SHP77 (cell line): ENCODE data around the gene SFMBT2.
A peak's percentile ranks its signal among the peaks of the same experiment; 100 is the strongest.

ENCODE experiments used
- DNase-seq, 2 experiments: peaks; one replicate each; lab custom pipeline; 2025; lab: John Stamatoyannopoulos, UW

SFMBT2 gene

GRCh38 chr10:7264313-7264756 lies 146.5 kb downstream of the SFMBT2 start:
- no peak for DNase-seq

DNA sequence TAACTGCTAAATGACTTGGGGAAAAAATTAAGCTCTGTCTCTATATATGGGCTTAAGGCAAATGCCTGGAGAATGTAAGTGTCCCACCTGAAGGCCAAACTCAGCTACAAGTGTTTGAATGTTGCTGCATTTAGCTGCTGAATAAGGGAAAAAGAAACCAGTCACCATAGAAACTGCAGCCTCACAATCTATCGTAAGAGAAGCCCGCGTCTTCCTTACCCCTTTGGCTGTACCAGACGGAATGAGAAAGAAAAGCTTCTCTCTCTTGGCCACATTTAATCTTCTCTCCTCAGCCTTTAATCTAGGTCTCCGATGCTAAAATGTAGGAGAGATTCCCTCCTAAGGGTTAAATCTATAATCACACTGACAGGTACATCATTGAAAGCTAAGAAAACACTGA lies 147.2 kb downstream of the SFMBT2 start:
- DNase-seq: no peak

GRCh38 chr10:7261351-7261750 lies 149.5 kb downstream of the SFMBT2 start:
- no peak for DNase-seq

DNA sequence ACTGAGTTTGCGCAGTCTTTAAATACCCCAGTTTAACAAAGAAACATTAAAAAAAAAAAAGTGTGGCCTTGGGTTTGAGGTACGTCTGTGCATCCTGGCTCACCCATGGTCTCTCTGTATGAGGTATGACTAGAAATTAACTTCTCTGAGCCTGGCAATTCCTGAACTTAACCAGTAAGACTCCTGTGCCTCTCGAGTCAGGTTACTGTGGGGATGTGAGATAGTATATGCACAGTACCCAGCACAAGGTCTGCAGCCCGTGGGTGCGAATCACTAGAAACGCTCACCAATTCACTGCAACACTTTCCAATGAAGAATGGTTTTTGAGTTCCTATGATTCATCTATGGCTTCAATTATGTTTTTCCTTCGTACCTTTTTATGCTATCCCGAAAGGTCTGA lies 149.9 kb downstream of the SFMBT2 start:
- DNase-seq: no peak

GRCh38 chr10:7260412-7260900 lies 150.4 kb downstream of the SFMBT2 start:
- DNase-seq: peak; percentile 54 to 58

GRCh38 chr10:7258948-7259523 lies 151.8 kb downstream of the SFMBT2 start:
- DNase-seq: no peak

- DNase-seq: no peak
These were observed 155.3 kb downstream of the SFMBT2 start for GRCh38 chr10:7255517-7255916.

DNA sequence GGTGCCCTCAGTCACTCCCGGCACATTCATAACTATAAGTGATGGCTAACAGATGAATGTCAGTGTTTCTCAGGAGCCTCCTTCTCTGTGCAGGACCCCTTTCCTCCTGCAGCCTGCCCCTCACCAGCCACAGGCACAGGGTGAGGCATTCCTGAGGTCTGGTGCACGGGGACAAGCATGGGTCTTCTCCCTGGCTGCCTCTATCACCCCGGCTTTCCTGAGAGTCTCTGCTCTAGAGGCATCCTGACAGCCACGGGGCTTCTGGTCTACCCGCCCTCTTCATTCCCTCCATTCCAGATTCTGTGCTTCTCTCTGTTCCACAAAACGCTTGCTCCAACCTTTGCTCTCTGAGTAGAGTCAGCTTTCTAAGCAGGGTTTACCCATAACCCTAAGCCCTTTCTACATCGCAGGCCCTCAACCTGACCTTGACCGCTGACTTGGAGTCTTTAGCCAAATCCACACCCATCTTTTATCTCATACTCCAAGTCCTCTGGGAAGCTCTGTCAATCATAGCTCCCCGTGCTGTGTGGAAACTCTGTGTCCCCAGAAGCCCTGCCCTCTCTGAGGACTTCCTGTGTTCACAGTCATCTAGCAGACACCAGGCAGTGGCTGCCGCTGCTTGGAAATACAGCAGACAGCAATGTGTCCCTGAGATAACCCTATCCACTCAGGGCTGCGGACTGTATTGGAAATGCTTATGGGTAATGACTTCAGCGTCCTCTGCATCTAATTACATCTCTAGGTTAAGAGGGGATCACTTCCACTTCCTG lies 159.0 kb downstream of the SFMBT2 start:
- DNase-seq: no peak

DNA sequence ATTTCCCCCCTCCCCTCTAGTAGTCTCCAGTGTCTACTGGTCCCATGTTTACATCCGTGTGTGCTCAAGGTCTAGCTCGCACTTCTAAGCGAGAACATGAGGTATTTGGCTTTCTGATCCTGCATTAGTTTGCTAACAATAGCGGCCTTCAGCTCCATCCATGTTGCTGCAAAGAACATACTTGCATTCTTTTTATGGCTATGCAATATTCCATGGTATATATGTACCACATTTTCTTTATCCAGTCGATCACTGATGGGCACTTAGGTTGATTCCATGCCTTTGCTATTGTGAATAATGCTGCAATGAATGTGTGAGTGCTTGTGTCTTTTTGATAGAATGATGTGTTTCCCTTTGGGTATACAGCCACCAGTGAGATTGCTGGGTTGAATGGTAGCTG lies 160.6 kb downstream of the SFMBT2 start:
- no peak for DNase-seq

- DNase-seq: no peak
These were observed 162.2 kb downstream of the SFMBT2 start for GRCh38 chr10:7248585-7249164.

GRCh38 chr10:7248148-7248547 lies 162.7 kb downstream of the SFMBT2 start:
- DNase-seq: no peak

GRCh38 chr10:7245505-7245904 lies 165.3 kb downstream of the SFMBT2 start:
- no peak for DNase-seq

DNA sequence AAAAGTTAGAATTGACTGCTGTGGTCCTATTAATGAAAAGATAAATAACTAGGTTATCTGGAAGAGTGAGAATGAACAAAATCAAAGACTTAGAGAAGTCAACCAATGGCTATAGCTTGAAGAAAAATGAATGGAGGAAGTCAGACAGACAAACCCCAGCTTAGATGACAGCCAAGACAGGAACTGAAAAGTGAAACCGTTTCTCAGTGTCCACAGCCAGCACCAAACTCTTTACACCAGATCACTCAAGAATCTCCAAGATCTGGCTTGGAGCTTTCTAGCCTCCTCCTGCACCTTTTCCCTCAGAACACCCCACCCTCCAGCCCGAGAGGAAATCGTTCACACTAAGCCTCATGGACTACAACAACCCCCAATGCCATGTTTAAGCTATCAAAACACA lies 167.0 kb downstream of the SFMBT2 start:
- DNase-seq: no peak

- no peak for DNase-seq
These were observed 167.7 kb downstream of the SFMBT2 start for GRCh38 chr10:7243139-7243538.

- no peak for DNase-seq
These were observed 171.4 kb downstream of the SFMBT2 start for GRCh38 chr10:7239312-7239985.

GRCh38 chr10:7235376-7235775 lies 175.5 kb downstream of the SFMBT2 start:
- DNase-seq: no peak

- no peak for DNase-seq
These were observed 176.7 kb downstream of the SFMBT2 start for GRCh38 chr10:7234109-7234508.

DNA sequence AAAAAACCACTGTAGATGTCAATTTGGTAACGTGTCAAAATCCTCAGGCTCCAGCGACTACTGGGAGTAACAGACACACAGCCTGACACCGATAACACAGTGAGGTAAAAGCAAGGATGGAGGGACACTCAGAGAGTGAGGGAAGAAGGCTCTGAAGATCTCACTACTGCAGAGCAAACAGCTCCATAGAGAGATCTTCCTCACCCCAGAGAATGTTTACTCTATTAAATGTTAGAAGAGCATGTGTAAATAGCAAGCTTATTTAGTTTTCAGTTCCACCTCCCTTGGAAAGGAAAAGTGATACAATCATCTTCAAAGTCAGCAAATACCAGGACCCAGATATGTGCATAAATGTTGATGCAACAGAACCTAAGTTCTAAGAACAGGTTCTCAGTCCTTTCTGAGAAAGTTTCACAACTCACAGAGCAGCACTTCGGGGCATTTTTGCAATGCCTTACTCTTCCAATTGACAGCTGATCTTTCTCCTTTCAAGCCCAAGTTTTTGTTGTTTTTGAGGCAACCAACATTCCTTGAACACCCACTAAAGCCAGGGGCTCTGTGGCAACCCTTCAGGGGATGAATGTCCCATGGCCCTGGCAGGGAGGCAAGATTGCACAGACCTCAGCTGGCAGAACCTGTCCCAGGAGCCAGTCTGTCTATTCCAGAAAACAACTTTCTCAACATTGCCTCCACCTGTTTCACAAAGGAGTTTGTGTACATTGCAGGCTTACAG lies 177.4 kb downstream of the SFMBT2 start:
- no peak for DNase-seq

- no peak for DNase-seq
These were observed 179.1 kb downstream of the SFMBT2 start for GRCh38 chr10:7231509-7232414.

GRCh38 chr10:7230951-7231350 lies 179.9 kb downstream of the SFMBT2 start:
- no peak for DNase-seq

GRCh38 chr10:7230036-7230435 lies 180.8 kb downstream of the SFMBT2 start:
- DNase-seq: no peak
